ENCODE measurements around the gene GCG. TPM values are rescaled to one million over a fixed set of nuclear protein-coding genes. Genes with fewer than 3 reads are reported as not detected.

GCG gene
- total RNA-seq, 2 experiments from 2014 or later = not detected

DNA sequence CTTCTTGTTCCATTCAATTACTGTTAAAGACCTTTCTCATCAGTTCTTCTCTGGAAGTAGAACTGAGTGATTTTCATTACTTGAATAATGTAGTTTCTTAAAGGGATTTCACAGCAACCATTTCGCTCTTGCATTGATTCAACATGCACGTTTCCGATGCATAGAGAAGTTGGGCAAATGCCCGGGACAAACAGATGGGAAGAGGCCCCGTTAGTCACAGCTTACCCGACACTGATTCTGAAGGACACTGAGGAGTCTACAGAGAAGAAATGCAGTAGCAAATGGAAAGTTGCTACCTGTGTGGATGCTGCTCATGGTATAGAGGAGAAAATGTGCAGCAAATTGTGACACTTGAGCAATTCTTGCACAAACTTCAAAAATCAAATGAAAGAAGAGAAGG is 32.3 kb upstream of the GCG start:
- no peak for TF ChIP-seq EZH2phosphoT487 (IDR thresholded peaks at IDR 0.05; ENCODE audit: borderline replicate concordance, low read depth, low read length)
- Histone ChIP-seq H3K9me3 (ENCODE audit: low read length) (no peaks in the 10 kb centered on the region), H3K4me3 (ENCODE audit: low read depth, low read length, poor library complexity, severe bottlenecking) (no peak overlapping the region), H3K36me3 (ENCODE audit: insufficient read depth, low read length) (no peaks in the 10 kb centered on the region), H4K20me1 (ENCODE audit: insufficient read depth, low read length) (no peaks in the 10 kb centered on the region), H3K4me1 (ENCODE audit: insufficient read depth, low read length, poor library complexity, severe bottlenecking) (no peaks in the 10 kb centered on the region), H3K4me2 (ENCODE audit: low read length) (no peak overlapping the region), H2AFZ (ENCODE audit: low read length) (no peak overlapping the region), H3K79me2 (ENCODE audit: insufficient read depth, low read depth, low read length) (no peaks in the 10 kb centered on the region), H3K9me2 (ENCODE audit: insufficient read depth, low read length) (no peaks in the 10 kb centered on the region), H3K27ac (ENCODE audit: low read depth, low read length, poor library complexity, severe bottlenecking) (no peak overlapping the region)
- intact Hi-C loops (cut with micrococcal nuclease; ENCODE audit: unreplicated experiment) = no loop called here
- CTCF ChIA-PET (ENCODE audit: unreplicated experiment) = no interaction called here
- POLR2A ChIA-PET = no interaction called here
- BruUV-seq (replicated peaks) = no TSS peak
- no peak for DNase-seq (ENCODE audit: low spot score)

DNA sequence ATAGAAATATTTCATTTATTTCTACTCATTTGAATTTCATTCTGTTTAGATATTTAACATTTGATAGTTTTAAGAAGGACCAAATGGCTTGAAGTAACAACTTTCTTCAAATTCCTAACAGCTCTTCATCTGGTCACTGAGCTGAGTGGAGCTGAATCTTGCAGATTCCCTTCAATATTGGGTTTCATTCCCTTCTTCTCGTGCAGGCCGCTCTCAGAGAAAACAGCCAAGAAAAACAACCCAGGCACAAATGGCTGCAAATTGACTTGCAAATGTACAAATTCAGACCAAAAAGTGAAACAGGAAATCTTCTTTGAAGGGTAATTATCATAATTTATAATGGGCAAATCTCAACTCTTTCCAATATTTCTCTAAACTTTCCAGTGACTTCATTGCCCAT is 30.3 kb upstream of the GCG start:
- no peak overlapping the region for H3K27ac ChIP-seq (ENCODE audit: low read depth, low read length, poor library complexity, severe bottlenecking)
- H3K79me2 ChIP-seq (ENCODE audit: insufficient read depth, low read depth, low read length) = no peaks in the 10 kb centered on the region
- intact Hi-C loops (cut with micrococcal nuclease; ENCODE audit: unreplicated experiment) = no loop called here
- no peaks in the 10 kb centered on the region for H3K9me2 ChIP-seq (ENCODE audit: insufficient read depth, low read length)
- H3K4me3 ChIP-seq (ENCODE audit: low read depth, low read length, poor library complexity, severe bottlenecking) = no peak overlapping the region
- H3K4me1 ChIP-seq (ENCODE audit: insufficient read depth, low read length, poor library complexity, severe bottlenecking) = no peaks in the 10 kb centered on the region
- ChIA-PET POLR2A (interaction anchor here (1.1 kb wide), 2 partner anchors 11 to 12 kb away, joined by 5 read pairs; no protein-coding TSS in a partner anchor), CTCF (ENCODE audit: unreplicated experiment) (no interaction called here)
- no peaks in the 10 kb centered on the region for H4K20me1 ChIP-seq (ENCODE audit: insufficient read depth, low read length)
- no peaks in the 10 kb centered on the region for H3K9me3 ChIP-seq (ENCODE audit: low read length)
- no TSS peak for BruUV-seq (replicated peaks)
- H3K36me3 ChIP-seq (ENCODE audit: insufficient read depth, low read length) = no peaks in the 10 kb centered on the region
- no peak for DNase-seq (ENCODE audit: low spot score)
- no peak overlapping the region for H2AFZ ChIP-seq (ENCODE audit: low read length)
- no peak overlapping the region for H3K4me2 ChIP-seq (ENCODE audit: low read length)
- TF ChIP-seq, protein P1, sequence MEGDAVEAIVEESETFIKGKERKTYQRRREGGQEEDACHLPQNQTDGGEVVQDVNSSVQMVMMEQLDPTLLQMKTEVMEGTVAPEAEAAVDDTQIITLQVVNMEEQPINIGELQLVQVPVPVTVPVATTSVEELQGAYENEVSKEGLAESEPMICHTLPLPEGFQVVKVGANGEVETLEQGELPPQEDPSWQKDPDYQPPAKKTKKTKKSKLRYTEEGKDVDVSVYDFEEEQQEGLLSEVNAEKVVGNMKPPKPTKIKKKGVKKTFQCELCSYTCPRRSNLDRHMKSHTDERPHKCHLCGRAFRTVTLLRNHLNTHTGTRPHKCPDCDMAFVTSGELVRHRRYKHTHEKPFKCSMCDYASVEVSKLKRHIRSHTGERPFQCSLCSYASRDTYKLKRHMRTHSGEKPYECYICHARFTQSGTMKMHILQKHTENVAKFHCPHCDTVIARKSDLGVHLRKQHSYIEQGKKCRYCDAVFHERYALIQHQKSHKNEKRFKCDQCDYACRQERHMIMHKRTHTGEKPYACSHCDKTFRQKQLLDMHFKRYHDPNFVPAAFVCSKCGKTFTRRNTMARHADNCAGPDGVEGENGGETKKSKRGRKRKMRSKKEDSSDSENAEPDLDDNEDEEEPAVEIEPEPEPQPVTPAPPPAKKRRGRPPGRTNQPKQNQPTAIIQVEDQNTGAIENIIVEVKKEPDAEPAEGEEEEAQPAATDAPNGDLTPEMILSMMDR (conservative IDR thresholded peaks at IDR 0.05; ENCODE audit: low read length) = no peak
- TF ChIP-seq EZH2phosphoT487 (IDR thresholded peaks at IDR 0.05; ENCODE audit: borderline replicate concordance, low read depth, low read length) = no peak

DNA sequence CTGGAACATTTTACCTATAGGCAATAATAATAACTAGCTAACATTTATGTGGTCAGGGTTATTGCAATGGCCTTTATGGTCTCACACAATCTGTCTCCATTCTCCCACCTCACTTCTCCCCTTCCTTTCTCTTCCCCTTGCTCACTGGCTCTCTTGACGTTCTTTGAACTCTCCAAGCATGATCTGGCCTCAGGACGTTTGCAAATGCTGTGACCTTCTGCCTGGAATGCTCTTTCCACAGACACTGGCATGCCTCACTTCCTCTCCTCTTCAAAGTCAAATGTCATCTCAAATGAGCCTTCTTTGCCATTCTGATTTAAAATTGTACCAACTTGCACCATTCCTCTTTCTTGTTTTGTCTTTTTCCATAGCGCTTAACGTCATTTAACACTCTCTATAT is 25.3 kb upstream of the GCG start:
- POLR2A ChIA-PET = interaction anchor here (0.7 kb wide), 1 partner anchor 179 kb away, joined by 3 read pairs; no protein-coding TSS in a partner anchor

More for the DNA sequence above, 25.3 kb upstream of the GCG start:
- BruUV-seq (replicated peaks) = no TSS peak
- no peak for DNase-seq (ENCODE audit: low spot score)
- Histone ChIP-seq H3K9me3 (ENCODE audit: low read length) (no peaks in the 10 kb centered on the region), H3K27ac (ENCODE audit: low read depth, low read length, poor library complexity, severe bottlenecking) (no peak overlapping the region), H3K9me2 (ENCODE audit: insufficient read depth, low read length) (no peaks in the 10 kb centered on the region), H3K4me1 (ENCODE audit: insufficient read depth, low read length, poor library complexity, severe bottlenecking) (no peaks in the 10 kb centered on the region), H3K36me3 (ENCODE audit: insufficient read depth, low read length) (no peaks in the 10 kb centered on the region), H3K4me2 (ENCODE audit: low read length) (no peak overlapping the region), H3K4me3 (ENCODE audit: low read depth, low read length, poor library complexity, severe bottlenecking) (no peak overlapping the region), H3K79me2 (ENCODE audit: insufficient read depth, low read depth, low read length) (no peaks in the 10 kb centered on the region), H4K20me1 (ENCODE audit: insufficient read depth, low read length) (no peaks in the 10 kb centered on the region), H2AFZ (ENCODE audit: low read length) (no peak overlapping the region)
- intact Hi-C loops (cut with micrococcal nuclease; ENCODE audit: unreplicated experiment) = no loop called here
- TF ChIP-seq, protein P1 (conservative IDR thresholded peaks at IDR 0.05; ENCODE audit: low read length) = no peak
- no peak for TF ChIP-seq EZH2phosphoT487 (IDR thresholded peaks at IDR 0.05; ENCODE audit: borderline replicate concordance, low read depth, low read length)
- CTCF ChIA-PET (ENCODE audit: unreplicated experiment) = no interaction called here

All from OCI-LY7 (cell line).